Measurements from ENCODE around the gene SLC35F1.

SLC35F1 gene

DNA sequence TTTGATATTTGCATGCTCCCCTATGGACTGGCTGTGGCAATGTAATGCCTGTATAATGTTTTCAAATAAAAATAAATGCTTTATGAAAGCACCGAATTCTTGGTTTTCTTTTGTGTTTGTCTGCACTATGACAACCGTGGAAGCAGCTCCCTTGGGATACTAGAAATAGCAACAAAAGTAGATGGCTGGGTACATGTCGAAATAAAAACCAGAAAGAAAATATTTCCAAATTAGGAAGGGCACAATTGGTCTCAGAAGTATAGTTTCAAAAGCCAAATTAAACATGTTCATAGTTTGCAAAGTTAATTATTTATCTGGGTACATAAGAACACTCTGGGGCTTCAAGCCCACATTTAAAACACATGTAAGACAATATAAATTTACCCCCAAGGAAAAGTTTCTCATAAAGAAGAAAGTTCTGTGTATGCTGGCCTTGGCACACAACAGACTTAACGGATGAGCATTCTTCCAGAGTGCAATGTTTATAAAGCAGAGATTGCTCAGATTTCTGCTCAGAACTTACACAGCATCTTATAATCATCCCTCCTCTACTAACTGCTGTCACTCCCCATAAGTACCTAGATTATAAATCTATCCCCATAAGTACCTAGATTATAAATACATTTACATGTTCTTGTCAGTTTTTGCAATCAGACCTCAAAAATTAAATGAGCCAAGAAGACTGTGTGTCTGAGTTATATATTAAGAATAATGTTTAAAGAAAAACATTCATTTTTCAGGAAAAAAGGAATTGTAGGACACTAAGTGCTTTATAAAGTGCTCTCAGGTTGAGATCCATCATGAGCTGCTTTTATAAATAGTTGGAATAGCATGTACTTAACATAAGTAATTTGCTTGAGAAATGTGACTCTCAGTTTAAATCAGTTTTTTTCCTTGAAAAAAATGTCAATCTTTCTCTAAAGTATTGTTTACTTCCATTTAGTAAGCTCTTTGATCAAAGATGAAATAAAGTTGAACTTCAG lies 410.8 kb downstream of the SLC35F1 start:
- TF ChIP-seq, protein P1, sequence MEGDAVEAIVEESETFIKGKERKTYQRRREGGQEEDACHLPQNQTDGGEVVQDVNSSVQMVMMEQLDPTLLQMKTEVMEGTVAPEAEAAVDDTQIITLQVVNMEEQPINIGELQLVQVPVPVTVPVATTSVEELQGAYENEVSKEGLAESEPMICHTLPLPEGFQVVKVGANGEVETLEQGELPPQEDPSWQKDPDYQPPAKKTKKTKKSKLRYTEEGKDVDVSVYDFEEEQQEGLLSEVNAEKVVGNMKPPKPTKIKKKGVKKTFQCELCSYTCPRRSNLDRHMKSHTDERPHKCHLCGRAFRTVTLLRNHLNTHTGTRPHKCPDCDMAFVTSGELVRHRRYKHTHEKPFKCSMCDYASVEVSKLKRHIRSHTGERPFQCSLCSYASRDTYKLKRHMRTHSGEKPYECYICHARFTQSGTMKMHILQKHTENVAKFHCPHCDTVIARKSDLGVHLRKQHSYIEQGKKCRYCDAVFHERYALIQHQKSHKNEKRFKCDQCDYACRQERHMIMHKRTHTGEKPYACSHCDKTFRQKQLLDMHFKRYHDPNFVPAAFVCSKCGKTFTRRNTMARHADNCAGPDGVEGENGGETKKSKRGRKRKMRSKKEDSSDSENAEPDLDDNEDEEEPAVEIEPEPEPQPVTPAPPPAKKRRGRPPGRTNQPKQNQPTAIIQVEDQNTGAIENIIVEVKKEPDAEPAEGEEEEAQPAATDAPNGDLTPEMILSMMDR (IDR thresholded peaks at IDR 0.05) = no peak

DNA sequence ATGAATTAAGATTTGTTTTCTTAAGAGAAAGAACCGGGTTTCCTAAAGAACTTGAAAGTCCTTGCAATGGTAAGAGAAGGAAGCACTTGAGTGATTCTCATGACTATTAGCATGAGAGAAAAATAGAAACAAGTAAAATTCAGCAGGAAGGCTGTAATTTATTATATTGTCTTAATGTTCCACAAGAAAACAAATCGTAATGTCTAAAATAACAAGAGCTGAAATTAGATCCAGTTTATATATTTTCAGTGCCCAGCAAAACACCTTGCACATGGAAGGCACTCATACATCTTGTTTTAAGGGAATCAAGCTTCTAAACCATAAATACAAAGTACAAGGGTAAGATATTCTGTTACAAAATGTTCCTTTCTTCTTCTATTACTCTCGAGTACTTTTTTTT lies 411.6 kb downstream of the SLC35F1 start:
- TF ChIP-seq, protein P1 (IDR thresholded peaks at IDR 0.05) = no peak

DNA sequence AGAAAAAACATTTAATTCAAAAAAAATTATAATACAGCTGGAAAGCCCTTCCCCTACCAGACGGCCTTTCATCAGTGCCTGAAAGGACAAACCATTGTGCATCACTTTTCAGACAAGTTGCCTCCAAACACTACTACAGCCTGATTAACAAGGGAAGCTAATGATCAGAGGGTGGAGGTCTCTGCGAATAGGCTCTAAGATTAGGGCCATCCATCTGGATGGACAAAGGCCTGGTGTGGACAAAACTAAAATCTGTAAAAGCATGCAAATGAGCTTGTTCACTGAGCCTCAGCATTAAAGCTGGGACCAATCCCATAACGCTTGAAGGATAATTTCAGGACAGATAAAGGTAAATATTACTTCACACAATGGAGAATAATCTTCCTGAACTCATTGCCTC lies 412.4 kb downstream of the SLC35F1 start:
- TF ChIP-seq, protein P1 (IDR thresholded peaks at IDR 0.05) = no peak

DNA sequence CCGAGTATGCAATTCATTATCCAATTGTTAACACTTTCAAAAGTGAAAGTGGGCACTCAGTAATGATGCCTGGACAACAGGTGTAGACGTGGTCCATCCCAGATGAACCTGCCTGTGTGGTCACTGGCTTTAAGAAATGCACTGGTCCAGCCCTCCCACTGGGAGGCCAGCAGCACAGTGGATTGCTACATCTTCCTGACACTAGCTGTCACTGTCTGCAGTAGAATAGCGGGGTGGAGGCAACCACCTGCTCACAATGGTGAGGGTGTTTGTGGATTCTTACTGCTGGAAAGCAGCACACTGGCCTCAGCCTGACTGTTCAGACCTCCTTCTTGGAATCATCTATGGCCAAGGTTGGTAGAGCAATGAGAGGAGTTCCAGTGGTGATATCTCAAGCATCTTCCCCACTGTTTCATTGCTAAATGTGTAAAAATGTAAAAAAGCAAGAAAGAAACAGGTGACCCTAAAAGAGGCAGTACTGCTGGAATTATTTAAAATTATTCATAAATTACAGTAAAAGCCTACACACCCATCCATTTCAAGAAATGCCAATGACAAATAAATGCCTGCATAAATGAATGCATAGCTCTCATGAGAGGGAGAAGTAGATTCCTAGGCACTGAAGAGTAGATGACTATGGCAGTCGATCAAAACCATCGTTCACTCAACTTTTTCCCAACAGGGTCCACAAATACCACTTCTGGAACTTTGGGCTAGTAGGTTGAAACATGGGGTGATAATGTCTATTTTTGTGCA lies 413.0 kb downstream of the SLC35F1 start:
- TF ChIP-seq, protein P1 (IDR thresholded peaks at IDR 0.05) = no peak

DNA sequence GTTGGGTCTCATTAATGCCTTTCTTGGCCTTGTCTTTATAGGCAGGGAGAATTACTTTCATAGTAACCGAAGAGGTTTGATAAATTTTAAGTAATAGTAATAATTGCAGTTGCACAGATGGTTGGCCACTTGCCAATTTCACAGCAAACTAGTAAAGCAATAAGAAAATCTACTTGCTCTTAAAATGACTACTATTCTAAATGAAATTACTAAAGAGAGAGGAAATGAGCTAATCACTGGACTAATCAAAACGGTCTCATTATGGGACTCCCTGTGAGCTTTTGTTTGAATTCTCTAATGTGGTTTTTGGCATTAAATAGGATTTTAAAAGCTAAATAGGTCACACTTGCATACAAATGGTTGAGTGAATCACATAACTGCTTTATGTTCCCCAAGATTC lies 413.6 kb downstream of the SLC35F1 start:
- TF ChIP-seq, protein P1 (IDR thresholded peaks at IDR 0.05) = no peak

DNA sequence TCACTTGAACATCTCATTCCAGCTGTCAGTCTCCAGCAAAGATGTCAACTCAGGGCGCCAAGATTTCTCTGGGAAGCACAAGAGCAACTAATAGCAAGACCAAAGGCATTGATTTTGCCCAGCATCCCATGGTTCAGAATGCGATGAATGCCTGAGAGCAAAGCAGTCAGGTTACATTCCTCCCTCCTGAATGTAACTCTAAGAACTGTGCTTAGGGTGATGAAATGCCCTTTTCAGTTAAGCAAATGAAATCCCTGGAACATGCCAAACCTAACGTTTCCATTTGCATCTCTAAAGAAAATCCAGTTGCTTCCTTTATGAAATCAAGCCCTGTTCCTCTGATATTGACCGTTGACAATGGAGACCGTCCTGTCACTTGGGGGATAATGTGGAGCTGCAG lies 417.1 kb downstream of the SLC35F1 start:
- TF ChIP-seq, protein P1 (IDR thresholded peaks at IDR 0.05) = no peak

DNA sequence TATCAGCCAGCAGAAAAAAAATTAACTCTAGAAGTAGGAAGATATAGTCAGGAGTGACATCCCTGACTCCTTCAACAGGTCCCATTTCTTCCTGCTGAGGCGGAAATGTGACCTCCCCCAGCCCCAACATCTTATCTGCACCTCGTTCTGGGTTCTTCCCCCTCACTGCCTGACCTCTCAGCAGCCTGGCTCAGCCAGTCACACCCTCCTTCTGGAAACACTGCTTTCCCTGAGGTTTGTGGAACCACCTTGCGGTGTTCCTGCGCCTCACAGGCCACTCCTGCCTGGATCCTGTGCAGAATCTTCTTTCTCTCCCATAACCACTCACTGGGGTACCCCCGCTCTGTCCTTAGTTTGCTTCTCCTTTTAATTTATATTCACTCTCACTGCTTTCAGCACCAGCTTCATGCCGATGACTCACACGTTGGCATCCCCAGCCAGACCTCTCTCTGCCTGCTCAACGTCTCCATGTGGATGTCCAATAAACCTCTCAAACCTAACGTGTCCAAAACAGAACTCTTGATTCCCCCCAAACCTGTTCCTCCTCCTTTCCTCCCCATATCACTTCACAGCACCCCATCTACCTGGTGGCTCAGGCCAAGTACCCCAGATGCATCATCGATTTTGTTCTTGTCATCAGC lies 418.3 kb downstream of the SLC35F1 start:
- TF ChIP-seq, protein P1 (IDR thresholded peaks at IDR 0.05) = no peak
